GM18909 (cell line): Measurements from ENCODE around the gene TDRD12.
"Not testable (repeated sequence)": the region's sequence is repeated elsewhere in the genome, so short reads cannot be mapped to it uniquely, and the experiment has no call there.

ENCODE experiments used
- ATAC-seq: cut with Tn5 transposase; IDR thresholded peaks from one replicate; pipeline ENCODE4 v1.9.1; 2021; ENCODE audit warnings: mild to moderate bottlenecking; ENCODE audit not compliant: unreplicated experiment, poor library complexity

Gene TDRD12

DNA sequence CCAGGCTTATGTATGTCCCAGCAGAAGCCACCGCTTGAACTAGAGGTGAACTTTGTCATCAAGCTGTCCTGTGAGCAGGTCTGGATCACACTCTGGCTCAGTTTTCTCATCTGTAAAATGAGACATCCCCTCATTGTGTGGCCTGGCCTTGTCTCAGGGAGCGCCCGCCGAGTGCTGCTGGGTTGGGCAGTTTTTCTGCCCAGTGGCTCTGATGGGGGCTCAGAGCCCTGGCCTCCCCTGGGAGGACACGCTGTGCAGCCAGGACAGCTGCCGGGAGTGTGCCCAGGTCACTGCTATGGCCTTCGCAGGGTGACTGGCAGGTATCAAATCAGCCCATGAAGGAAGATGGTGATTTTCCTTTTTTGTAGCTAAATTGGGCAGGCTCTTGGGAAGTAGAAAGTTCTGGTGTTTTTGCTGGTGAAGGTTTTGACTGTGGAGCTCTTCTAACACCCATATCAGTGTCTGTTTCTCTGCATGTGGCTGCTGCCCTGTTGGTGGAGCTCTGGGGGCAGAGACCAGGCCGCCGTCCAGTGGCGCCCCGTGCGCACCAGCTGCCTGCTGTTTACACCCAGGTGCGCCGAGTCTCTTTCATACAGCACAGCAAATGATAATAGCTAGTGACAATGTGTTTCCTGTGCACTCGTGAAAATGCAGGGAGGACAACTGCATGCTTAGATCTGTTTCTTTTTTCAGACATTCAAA, 109.2 kb downstream of the TDRD12 start:
- ATAC-seq: no peak

DNA sequence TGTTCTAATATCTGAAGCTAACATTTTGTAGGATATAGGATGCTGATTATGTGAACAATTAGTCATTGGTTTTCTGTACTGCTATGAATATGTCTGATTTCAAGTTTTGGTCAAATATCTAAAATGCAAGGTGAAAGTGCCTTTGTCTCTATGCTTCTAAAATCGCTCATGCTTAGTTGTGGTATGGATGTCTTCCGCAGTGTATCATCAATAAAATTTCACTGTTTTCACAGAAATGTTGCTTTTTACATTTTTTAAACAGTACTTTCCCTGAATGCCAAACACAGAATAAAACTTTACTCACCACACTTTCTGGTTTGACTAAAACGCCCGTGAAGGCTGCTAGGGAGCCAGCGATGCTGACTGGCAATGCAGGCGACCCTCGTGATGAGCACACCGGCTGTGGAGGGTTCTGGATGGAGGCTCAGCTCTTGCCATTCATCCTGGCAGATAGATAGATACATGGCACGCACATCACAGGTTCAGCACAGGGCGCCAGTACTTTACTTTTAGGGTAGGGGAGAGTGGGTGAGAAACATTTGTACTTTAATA, 109.9 kb downstream of the TDRD12 start:
- no peak for ATAC-seq

DNA sequence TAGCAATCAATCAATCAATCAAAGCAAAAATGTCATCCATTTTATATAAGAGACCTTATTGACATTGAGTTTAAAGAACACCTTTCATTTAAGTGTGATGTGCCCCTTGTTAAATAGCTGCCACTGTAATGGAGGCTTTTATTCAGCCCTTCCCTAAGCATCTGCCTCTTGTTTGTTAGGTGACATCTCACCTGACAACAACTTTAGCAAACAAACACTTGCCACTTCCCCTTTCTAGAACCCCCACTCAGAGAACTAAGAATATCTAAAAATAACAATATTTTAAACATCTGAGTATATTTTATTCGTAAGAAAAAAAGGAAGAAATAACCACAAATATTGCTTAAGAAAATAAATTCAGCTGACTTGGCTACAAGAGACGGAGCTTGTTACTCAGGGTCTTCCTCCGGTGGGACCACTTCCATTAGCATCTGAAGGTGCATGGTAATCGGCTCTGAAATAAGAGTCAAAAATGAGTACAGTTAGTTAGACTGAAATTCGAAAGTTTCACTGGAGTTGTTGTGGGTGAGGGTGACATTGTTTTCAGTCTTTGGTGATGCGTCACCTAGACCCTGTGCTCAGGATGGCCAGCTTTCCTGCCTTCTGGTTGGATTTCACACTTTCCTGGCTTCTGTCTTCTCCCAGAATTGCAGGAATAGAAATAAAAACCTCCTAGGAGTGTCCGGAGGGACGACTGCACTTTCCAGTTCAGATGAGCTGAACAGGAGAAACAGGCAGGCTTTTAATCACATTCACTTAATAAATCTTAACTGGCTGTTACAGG, 110.9 kb downstream of the TDRD12 start:
- no peak for ATAC-seq

DNA sequence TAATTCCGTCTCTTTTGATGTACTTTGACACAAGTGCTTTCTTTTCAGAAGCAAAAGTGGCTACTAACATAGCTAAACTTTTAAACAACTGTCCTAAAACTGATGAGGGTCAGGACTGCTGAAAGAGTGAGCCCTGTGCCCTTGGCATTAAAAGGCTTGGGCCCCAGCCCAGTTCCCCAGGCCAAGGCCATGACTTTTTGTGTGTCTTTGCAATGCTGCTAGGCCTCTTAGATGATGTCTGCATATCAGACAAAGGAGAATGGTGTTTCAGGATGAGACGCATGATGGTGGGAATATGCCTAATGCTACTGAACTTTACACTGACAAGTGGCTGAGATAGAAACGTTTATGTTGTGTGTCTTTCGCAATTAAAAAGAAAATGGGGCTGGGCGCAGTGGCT, 112.0 kb downstream of the TDRD12 start:
- ATAC-seq: no peak

DNA sequence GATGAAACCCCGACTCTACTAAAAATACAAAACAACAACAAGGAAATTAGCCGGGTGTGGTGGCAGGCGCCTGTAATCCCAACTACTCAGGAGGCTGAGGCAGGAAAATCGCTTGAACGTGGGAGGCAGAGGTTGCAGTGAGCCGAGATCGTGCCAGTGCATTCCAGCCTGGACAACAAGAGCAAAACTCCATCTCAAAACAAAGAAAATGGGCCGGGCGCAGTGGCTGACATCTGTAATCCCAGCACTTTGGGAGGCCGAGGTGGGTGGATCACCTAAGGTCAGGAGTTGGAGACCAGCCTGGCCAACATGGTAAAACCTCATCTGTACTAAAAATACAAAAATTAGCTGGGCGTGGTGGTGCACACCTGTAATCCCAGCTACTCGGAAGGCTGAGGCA, 112.5 kb downstream of the TDRD12 start:
- not testable (repeated sequence) for ATAC-seq

DNA sequence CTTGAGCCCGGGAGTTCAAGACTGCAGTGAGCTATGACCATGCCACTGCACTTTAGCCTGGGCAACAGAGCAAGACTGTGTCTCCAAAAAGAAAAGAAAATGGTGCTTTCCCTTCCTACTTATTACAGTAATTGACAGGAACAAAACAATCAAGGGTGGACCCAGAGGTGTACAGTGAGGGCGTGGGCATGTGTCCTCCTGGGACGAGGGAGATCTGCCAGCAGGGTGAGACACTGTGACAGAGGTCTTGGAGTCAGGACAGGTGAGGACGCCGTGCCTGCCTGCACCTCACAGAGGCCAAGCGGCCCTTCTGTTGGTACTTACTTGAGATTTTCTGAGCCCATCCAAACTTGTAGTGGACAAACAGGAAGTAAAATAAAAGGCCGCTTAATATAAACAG, 113.3 kb downstream of the TDRD12 start:
- not testable (repeated sequence) for ATAC-seq

DNA sequence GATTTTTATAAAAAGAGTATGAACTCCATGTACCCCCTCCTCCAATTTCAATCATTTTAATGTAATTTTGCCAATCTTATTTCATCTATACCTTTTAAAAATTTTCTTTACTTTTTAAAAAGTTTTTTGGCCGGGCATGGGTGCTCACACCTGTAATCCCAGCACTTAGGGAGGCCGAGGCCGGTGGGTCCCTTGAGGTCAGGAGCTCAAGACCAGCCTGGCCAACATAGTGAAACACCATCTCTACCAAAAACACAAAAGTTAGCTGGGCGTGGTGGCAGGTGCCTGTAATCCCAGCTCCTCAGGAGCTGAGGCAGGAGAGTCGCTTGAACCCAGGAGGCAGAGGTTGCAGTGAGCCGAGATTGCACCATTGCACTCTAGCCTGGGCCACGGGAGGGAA, 113.8 kb downstream of the TDRD12 start:
- ATAC-seq: not testable (repeated sequence)

DNA sequence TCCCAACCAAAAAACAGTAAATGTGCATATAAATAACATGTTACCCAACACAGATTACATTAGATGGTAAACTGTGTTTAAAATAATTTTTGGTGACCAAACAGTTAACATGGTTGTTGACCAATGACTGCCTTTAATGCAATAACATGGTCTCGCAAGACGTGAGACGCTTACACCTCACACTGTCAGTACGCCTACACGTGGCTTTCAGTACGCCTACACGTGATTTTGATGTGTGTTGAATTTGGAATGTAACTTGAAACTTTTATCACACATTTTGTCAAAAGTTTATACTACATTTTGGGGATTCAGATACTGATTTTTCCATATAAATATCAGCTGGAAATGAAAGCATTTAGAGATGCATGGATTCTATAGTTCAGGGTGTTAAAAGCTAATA, 118.0 kb downstream of the TDRD12 start:
- no peak for ATAC-seq

DNA sequence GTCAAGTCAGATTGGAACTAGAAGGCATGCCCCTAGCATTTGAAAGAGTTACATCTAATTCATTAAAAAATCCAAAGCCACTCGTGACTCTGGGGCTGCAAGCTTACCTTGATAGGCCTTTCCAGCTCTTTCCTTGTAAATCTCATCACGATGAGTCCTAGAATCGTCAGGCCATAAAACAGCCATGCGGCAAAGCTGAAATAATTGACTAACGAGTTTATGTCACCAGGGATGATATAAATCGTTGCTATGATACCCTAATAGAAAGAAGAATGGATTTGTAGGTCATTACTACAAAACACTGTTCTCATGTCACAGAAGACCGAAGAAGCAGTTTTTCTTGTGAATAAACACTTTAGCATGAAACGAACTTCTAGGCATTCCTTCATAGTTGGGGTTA, 122.5 kb downstream of the TDRD12 start:
- no peak for ATAC-seq

DNA sequence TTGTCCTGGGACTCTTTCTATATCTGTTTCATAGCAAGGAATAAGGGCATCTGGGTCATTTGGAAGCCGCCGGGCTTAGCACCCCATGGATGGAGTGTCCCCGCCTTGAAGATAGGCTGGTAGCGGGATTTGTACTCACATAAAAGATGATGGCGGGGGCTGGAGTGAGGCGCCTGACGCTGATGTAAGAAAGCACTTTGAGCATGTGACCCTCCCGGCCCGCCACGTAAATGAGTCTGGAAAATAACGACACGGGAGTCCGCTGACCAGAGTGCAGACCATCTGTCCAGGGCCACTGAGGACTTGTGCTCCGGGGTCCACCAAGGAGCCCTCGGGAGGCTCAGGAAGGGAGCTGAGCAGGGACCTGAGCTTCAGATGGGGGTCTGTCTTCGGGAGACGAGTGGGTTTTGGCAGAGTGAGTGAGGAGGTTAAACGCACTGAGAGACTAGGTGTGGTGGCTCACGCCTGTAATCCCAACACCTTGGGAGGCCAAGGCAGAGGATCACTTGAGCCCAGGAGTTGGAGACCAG, 124.2 kb downstream of the TDRD12 start:
- ATAC-seq: no peak

DNA sequence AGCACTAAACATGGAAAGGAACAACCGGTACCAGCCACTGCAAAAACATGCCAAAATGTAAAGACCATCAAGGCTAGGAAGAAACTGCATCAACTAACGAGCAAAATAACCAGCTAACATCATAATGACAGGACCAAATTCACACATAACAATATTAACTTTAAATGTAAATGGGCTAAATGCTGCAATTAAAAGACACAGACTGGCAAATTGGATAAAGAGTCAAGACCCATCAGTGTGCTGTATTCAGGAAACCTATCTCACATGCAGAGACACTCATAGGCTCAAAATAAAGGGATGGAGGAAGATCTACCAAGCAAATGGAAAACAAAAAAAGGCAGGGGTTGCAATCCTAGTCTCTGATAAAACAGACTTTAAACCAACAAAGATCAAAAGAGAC, 128.5 kb downstream of the TDRD12 start:
- ATAC-seq: not testable (repeated sequence)

DNA sequence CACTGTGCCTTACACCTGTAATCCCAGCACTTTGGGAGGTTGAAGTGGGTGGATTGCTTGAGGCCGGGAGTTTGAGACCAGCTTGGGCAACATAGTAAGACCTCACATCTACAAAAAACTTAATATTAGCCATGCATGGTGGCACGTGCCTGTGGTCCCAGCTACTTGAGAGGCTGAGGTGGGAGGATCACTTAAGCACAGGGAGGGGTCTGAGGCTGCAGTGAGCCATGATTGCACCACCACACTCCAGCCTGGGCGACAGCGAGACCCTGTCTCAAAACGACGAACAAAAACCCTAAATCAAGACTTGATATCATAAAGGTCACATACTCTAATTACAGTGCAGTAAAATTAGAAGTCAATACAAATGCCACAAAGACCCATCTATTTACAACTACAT, 132.6 kb downstream of the TDRD12 start:
- ATAC-seq: no peak

DNA sequence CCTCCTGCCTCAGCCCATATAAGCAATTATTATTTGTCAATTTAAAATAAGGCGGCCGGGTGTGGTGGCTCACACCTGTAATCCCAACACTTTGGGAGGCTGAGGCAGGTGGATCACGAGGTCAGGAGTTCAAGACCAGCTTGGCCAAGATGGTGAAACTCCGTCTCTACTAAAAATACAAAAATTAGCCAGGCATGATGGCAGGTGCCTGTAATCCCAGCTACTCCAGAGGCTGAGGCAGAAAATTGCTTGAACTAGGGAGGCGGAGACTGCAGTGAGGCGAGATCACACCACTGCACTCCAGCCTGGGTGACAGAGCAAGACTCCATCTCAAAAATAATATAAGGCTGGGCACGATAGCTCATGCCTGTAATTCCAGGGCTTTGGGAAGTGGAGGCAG, 137.3 kb downstream of the TDRD12 start:
- ATAC-seq: not testable (repeated sequence)

DNA sequence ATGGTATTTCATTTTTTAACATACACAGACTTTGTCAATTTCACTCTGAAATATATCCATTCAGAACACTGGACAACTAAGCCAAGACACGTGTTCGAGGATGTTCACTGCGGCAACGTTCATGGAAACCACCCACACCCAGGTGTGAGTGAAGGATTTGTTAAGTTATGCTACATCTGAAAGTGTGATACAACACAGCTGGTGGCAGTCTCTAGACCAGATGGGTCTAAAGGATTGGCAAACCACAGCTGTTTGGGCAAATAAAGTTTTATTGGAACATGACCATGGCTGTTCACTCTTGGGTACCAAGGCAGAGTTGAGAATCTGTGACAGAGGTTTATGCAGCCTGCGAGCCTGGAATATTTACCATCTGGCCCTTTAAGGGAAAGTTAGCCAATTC, 138.0 kb downstream of the TDRD12 start:
- ATAC-seq: no peak

DNA sequence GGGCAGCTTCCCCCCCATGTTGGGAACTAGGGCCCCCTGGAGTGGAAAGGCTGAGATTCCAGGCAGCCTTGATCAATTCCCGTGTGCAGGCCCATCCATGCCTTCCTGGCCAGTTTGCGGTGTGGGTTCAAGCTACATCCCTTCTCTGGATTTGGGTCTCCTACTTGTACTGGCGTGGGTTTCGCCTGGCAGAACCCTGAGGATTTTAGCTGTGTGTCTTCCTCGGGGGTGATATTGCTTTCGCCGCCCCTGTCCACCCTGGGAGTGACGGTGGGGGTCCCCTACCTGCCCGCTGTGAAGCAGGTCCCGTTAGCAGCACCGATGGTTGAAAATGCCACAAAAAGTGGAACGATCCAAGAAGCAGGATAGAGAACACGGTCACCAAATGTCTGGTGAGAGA, 138.6 kb downstream of the TDRD12 start:
- no peak for ATAC-seq

DNA sequence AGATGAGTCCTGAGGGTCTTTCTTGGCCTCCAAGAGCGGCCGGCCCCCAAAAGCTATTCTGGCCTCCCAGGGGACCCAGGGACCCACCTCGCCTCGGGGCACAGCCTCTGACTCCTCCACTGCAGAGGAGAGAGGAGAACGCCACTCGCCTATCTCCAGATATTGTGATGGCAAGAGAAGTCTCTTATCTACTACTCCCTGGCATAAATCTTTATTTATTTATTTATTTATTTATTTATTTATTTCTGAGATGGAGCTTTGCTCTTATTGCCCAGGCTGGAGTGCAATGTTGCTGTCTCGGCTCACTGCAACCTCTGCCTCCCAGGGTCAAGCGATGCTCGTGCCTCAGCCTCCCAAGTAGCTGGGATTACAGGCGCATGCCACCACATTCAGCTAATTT, 139.0 kb downstream of the TDRD12 start:
- no peak for ATAC-seq

DNA sequence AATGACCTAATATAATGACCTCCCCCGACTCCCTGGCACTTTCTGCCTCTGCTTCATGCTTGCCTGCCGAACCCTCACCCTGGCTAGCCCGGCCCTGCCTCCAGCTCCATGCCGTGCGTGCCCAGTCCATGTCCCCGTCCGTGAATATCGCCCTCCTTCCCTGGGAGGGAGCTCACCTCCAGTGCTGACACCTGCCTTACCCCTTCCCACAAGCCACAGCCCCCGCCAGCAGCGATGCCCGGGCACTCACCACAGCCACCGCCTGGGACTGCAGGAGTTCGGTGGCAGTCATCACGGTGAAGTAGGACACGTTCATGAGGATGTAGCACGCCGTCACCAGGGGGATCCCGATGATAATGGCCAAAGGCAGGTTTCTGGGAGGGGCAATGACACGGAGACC, 140.0 kb downstream of the TDRD12 start:
- no peak for ATAC-seq

DNA sequence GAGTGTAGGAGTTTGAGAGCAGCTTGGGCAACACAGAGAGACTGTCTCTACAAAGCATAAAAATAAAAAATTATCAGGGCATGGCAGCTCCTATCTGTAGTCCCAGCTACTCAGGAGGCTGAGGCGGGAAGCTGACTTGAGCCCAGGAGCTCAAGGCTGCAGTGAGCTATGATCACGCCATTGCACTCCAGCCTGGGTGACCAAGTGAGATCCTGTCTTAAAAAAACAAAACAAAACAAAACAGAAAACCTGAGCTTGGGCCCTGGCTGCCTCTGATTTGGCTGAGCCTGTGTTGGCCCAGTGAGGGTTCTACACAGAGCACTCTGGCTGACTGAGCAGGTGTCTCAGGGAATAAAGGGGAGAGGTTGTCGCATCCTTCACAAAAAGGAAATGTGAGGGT, 142.0 kb downstream of the TDRD12 start:
- ATAC-seq: no peak

DNA sequence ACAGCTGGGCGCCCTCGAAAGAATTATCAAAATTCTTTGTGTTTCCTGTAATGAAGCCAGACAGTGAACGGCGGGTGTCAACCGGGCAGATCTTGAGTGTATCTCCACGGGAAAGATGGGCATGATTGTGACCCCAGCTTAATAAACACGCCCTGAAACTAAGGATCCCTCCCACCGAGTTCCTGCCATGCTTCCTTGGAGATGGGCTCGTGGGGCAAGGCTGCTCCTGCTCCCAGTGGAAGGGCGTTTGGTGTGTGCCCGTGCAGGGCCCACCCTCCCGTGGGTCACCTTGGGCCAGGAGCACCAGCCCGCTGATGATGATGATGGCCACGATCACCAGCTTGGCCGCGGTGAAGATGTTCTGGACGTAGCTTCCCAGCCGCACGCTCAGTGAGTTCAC, 142.6 kb downstream of the TDRD12 start:
- no peak for ATAC-seq

DNA sequence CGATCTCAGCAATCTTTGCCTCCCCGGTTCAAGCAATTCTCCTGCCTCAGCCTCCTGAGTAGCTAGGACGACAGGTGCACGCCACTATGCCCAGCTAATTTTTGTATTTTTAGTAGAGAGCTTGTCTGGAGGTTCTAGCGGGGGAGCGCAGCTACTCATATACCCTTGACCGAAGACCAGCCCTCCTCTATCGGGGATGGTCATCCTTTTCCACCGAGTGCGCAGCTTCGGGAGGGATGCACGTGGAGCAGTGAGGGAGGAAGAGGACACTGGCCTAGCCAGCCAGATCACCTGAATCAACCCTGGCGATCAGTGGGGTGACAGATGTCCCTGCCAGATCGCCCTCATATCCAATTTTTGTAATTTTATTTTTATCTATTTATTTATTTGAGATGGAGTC, 143.2 kb downstream of the TDRD12 start:
- no peak for ATAC-seq

DNA sequence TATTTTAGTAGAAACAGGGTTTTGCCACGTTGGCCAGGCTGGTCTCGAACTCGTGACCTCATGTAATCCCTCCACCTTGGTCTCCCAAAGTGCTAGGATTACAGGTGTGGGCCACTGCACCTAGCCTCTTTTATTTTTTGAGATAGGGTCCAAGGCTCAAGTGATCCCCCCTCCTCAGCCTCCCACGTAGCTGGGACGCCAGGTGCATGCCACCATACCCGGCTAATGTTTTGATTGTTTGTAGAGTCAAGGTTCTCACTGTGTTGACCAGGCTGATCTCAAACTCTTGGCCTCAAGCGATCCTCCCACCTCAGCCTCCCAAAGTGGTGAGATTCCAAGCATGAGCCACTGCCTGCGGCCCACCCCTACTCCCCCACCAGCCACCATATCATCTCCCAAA, 143.7 kb downstream of the TDRD12 start:
- no peak for ATAC-seq
